C4-2B (cell line): Measurements from ENCODE around the gene CADM1.

ENCODE experiments used
- ZFX ChIP-seq: fragments of 450-650 bp; IDR thresholded peaks from 2 replicates; pipeline ENCODE4 v1.6.1; 2017
- TF ChIP-seq, protein P1 (sequence below): fragments of 450-650 bp; conservative IDR thresholded peaks from 2 replicates; pipeline ENCODE4 v1.5.1; 2017; ENCODE audit warnings: mild to moderate bottlenecking

DNA sequence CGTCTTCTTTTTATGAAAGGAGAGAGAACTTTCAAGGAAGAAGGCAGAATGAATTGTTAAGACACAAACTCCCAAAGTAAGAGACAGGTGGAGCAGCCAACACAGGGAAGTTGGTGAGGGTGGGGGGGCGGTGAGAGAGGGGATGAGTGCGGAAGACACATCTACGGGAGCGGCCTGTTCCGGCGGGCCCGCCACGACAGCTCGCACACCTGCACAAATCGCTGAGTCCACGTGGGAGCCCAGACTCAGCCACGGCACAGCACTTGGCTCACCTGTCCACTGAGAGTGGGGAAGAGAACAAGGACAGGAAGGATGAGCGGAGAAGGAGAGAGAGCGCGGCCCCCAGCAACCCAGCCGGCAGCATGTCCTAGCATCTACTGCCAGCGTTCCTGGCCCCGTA, 331.1 kb downstream of the CADM1 start:
- TF ChIP-seq, protein P1, sequence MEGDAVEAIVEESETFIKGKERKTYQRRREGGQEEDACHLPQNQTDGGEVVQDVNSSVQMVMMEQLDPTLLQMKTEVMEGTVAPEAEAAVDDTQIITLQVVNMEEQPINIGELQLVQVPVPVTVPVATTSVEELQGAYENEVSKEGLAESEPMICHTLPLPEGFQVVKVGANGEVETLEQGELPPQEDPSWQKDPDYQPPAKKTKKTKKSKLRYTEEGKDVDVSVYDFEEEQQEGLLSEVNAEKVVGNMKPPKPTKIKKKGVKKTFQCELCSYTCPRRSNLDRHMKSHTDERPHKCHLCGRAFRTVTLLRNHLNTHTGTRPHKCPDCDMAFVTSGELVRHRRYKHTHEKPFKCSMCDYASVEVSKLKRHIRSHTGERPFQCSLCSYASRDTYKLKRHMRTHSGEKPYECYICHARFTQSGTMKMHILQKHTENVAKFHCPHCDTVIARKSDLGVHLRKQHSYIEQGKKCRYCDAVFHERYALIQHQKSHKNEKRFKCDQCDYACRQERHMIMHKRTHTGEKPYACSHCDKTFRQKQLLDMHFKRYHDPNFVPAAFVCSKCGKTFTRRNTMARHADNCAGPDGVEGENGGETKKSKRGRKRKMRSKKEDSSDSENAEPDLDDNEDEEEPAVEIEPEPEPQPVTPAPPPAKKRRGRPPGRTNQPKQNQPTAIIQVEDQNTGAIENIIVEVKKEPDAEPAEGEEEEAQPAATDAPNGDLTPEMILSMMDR = no peak
- no peak for TF ChIP-seq ZFX
